ENCODE results near the gene COL4A6.

COL4A6 gene

GRCh38 chrX:108344216-108344615 is 94.0 kb downstream of the COL4A6 start:
- H3K9me3 ChIP-seq (ENCODE audit: control insufficient read depth, insufficient read depth, low read length): no peaks in the 10 kb centered on the region
- H3K4me3 ChIP-seq (ENCODE audit: low read length): no peak overlapping the region
- H3K4me1 ChIP-seq (ENCODE audit: control insufficient read depth, low read length): no peaks in the 10 kb centered on the region
- H3K79me2 ChIP-seq (ENCODE audit: control insufficient read depth, low read length): no peaks in the 10 kb centered on the region
- H3F3A ChIP-seq (ENCODE audit: control insufficient read depth, insufficient read depth): no peaks in the 10 kb centered on the region
- no peaks in the 10 kb centered on the region for H3K9me2 ChIP-seq (replicated peaks; ENCODE audit: control insufficient read depth, low read length)
- H3K27ac ChIP-seq (ENCODE audit: low read depth, low read length): no peak overlapping the region
- no peaks in the 10 kb centered on the region for H4K20me1 ChIP-seq (ENCODE audit: control insufficient read depth, insufficient read depth, low read depth, low read length)
- H3K4me2 ChIP-seq (ENCODE audit: low read length): no peak overlapping the region
- TF ChIP-seq EZH2phosphoT487 (IDR thresholded peaks at IDR 0.05; ENCODE audit: borderline replicate concordance, low read length): no peak
- no peak for TF ChIP-seq CTCF (IDR thresholded peaks at IDR 0.05; ENCODE audit: low read depth, low read length, poor library complexity, severe bottlenecking)
- no peaks in the 10 kb centered on the region for H3K36me3 ChIP-seq (ENCODE audit: control insufficient read depth, low read length)
- no peaks in the 10 kb centered on the region for H3K27me3 ChIP-seq (ENCODE audit: control insufficient read depth, low read length)

GRCh38 chrX:108341947-108342346 is 96.3 kb downstream of the COL4A6 start:
- Histone ChIP-seq H3F3A (ENCODE audit: control insufficient read depth, insufficient read depth) (no peaks in the 10 kb centered on the region), H3K9me3 (ENCODE audit: control insufficient read depth, insufficient read depth, low read length) (no peaks in the 10 kb centered on the region), H3K4me3 (ENCODE audit: low read length) (no peak overlapping the region), H3K9me2 (replicated peaks; ENCODE audit: control insufficient read depth, low read length) (no peaks in the 10 kb centered on the region), H4K20me1 (ENCODE audit: control insufficient read depth, insufficient read depth, low read depth, low read length) (no peaks in the 10 kb centered on the region), H3K36me3 (ENCODE audit: control insufficient read depth, low read length) (no peaks in the 10 kb centered on the region), H3K4me1 (ENCODE audit: control insufficient read depth, low read length) (no peaks in the 10 kb centered on the region), H3K27me3 (ENCODE audit: control insufficient read depth, low read length) (no peaks in the 10 kb centered on the region), H3K79me2 (ENCODE audit: control insufficient read depth, low read length) (no peaks in the 10 kb centered on the region), H3K4me2 (ENCODE audit: low read length) (no peak overlapping the region), H3K27ac (ENCODE audit: low read depth, low read length) (no peak overlapping the region)
- TF ChIP-seq EZH2phosphoT487 (IDR thresholded peaks at IDR 0.05; ENCODE audit: borderline replicate concordance, low read length): no peak
- no peak for TF ChIP-seq CTCF (IDR thresholded peaks at IDR 0.05; ENCODE audit: low read depth, low read length, poor library complexity, severe bottlenecking)

GRCh38 chrX:108332281-108332680 is 105.9 kb downstream of the COL4A6 start:
- no peaks in the 10 kb centered on the region for H3K79me2 ChIP-seq (ENCODE audit: control insufficient read depth, low read length)
- no peaks in the 10 kb centered on the region for H3K36me3 ChIP-seq (ENCODE audit: control insufficient read depth, low read length)
- no peaks in the 10 kb centered on the region for H3K27me3 ChIP-seq (ENCODE audit: control insufficient read depth, low read length)
- H4K20me1 ChIP-seq (ENCODE audit: control insufficient read depth, insufficient read depth, low read depth, low read length): no peaks in the 10 kb centered on the region
- no peak overlapping the region for H3K27ac ChIP-seq (ENCODE audit: low read depth, low read length)
- no peaks in the 10 kb centered on the region for H3K9me3 ChIP-seq (ENCODE audit: control insufficient read depth, insufficient read depth, low read length)
- no peak overlapping the region for H3K4me2 ChIP-seq (ENCODE audit: low read length)
- no peak overlapping the region for H3K4me3 ChIP-seq (ENCODE audit: low read length)
- H3F3A ChIP-seq (ENCODE audit: control insufficient read depth, insufficient read depth): no peaks in the 10 kb centered on the region
- no peaks in the 10 kb centered on the region for H3K4me1 ChIP-seq (ENCODE audit: control insufficient read depth, low read length)
- no peaks in the 10 kb centered on the region for H3K9me2 ChIP-seq (replicated peaks; ENCODE audit: control insufficient read depth, low read length)
- no peak for TF ChIP-seq CTCF (IDR thresholded peaks at IDR 0.05; ENCODE audit: low read depth, low read length, poor library complexity, severe bottlenecking)
- TF ChIP-seq EZH2phosphoT487 (IDR thresholded peaks at IDR 0.05; ENCODE audit: borderline replicate concordance, low read length): no peak

All from DOHH2 (cell line).